Measurements from ENCODE around the gene BCL2L15.

BCL2L15 gene

DNA sequence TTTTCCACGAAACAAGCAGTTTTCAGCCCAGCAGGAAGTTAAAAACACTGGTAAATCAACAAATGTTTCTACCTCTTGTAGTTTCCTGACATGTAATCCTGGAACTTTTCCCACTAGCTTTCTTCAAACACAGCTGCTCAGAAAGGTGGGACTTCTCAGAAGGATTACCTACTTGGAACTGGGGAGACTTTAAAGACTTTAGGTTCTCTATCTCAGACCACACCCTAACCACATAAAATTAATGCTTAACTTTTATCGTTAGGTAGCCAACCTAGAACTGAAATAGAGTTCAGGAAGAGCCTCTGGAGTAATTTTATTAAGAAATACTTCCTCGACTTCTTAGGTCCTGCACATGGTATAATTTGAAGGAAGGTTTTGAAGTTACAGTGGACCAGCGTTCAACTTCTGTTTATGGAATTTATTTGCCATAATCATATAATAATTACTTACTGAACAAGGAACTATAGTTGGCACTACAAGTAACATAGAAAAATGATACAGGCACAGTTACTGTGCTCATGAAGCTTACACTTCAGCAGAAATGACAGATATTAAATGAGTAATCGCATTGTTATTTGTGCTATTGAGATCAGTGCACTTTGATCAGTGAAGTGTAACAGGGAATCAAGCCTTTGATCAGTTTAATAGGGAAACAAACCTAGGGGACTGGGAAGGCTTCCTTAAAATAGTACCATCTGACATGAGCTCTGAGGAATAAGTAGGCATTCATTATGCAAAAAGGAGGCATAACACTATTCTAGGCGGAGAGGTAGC is at the start of gene BCL2L15:
BCL2L15 (minus strand) TSS at position 180 of the 774 bp plus-strand sequence. CDS start 206 bp downstream, outside the sequence.
- DNase-seq = no peak

DNA sequence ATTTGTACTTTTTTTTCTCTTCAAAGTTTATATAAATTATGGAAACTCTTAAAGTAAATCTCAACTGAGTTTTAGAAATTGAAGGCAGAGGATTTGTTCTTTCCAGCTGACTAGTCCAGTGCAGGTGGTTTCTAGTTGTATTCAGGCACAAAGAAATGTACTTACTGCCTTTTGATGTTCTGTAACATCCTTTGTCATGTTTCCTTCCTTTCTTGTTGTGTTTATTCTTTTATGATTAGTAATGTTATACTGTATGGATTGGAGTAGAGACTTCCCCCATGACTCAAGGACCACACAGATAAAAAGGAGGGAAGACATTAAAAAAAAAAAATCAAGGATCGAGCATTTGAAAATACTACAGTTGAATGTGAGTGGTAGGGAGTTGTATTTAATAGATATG is 49.8 kb upstream of the BCL2L15 start:
- no peak for DNase-seq

DNA sequence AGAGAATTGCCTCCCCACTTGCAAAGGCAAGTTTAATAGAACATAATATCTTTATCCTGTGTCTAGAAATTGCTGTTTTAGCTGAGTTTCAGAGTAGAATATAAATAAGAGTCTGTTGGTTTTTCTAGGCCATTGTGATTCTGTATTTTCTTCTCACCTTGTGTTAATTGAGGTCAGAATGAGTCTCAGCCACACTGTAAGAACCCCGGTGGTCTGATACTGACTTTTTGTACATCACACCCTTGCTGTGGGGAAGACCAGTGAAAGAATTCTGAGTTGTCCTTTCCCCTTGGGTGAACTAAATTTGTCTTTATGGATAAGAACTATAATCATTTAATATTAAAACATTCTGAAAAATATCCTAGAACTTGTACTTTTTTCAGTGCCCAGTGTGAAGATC is 48.6 kb upstream of the BCL2L15 start:
- no peak for DNase-seq

DNA sequence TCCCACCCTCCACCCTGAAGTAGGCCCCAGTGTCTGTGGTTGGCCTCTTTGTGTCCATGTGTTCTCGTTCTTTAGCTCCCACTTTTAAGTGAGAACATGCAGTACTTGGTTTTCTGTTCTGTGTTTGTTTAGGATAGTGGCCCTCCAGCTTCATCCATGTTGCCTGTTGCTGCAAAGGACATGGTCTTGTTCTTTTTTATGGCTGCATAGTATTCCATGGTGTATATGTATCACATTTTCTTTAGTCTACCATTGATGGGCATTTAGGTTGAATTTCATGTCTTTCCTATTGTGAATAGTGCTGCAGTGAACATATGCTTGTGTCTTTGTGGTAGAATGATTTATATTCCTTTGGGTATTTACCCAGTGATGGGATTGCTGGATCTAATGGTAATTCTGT is 47.8 kb upstream of the BCL2L15 start:
- DNase-seq = no peak

DNA sequence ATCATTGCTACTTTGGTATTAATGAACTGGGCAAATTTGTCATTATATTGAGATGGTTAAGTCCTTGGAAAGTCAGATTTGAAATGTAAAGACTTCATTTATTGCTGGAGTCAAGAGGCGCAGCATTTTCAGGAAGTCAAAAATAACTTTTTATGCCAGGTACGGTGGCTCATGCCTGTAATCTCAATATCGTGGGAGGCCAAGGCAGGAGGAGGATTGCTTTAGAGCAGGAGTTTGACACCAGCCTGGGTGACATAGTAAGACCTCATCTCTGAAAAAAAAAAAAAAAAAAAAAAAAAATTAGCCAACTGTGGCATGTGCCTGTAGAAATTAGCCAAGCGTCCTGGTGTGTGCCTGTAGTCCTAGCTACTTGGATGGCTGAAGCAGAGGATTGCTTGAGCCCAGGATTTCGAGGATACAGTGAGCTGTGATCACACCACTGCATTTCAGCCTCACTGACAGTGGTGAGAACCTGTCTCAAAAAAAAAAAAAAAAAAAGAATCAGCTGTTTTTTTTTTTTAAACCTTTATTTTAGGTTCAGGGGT is 47.2 kb upstream of the BCL2L15 start:
- no peak for DNase-seq

DNA sequence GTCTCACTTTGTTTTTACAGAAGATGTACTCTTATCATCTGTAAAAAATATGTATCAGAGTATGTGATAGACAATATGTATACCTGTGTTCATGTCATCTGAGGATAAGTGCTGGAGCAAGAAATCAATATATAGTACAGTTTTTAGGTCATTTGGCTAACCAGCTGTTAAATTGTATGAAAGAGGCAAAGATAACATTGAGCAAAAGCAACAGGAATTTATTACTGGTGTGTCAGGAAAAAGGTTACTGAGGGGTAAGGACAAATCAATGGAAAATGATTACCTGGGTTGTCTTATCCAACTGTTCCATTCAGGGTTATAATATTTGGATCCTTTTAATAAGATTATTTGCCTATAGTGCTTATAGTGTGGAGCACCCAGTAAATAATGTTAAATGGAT is 46.6 kb upstream of the BCL2L15 start:
- no peak for DNase-seq

DNA sequence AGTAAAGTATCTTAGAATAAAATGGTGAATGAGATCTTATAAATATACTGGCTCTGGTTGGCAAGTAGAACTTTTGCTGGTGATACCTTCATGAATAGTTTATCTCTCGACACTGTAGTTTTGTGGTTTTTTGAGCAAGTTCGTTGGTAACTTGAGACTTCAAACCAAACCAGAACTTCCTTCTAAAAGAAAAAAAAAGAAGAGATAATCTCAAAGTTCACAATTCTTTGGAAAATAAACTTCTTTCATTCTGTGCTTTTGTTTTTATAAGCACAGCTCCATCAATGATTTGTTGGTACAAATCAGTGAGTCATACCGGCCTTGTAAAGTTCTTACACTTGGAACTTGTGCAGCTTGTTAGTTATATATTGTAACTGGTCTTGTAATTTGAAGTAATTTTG is 44.1 kb upstream of the BCL2L15 start:
- no peak for DNase-seq

DNA sequence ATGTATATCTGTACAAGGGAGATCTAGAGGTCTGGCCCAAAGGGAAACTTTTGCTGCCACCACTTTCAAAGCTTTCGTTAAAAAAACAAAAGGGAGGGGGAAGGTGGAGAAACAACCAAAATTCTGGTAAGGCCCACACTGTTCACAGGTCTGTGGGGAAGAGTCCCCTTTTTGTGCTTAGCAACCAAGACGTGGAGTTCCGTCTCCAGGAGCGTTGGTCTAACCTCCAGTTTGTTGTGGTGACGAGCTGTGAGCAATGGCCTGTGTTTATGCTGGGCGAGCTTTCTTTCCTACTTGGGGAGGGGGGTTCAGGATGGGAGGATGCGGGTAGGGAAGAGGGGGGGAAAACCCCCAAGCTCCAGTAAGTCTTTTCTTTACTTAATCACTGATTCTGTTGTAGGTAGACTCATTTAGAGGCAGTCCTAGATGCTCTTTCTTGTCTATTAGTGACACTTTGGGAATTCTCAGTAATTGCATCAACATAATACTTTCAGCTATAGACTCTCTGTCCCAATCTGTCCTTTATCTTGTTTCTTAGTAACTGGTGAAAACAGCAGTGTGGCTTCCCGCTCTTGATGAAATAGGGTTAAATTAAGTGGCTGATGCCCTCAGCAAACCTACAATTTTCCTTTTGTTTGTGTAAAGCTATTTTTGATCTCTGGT is 43.2 kb upstream of the BCL2L15 start:
- peak; percentile 27 to 57 for DNase-seq

DNA sequence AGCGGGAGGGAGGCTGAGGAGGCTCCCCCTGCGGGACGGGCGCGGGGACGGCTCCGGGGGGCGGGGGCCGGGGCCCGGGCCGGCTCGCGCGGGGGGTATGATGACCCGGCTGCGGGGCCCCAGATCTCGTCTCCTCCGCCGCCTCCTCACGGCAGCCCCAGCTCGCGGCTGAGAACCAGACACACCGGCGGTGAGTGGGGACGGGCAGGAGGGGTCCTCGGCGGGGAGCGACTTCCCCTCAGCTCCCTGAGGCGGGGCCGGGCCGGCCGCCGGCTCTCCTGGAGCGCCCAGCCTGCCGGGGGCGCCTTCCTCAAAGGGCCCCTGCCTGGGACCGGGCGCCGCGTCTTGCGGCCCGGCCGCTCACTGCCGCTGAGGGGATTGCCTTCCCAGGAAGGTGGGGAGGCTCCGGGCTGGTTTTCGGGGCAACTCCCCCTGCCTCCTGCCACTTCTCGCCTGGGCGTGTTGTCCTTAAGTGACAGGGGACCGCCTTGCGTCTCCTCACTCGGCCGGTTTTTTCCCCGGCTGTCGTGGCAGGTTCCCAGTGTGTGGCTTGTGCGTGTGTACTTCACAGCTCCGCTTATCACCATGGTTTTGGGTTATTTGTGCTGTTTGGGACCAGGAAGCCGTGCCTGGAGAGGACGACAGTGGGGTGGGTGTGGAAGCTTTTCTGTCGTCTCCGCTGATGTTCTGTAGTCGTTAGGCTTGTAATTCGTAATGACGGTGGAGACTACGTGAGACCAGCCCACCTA is 42.5 kb upstream of the BCL2L15 start:
- DNase-seq = peak; percentile 44 to 51

DNA sequence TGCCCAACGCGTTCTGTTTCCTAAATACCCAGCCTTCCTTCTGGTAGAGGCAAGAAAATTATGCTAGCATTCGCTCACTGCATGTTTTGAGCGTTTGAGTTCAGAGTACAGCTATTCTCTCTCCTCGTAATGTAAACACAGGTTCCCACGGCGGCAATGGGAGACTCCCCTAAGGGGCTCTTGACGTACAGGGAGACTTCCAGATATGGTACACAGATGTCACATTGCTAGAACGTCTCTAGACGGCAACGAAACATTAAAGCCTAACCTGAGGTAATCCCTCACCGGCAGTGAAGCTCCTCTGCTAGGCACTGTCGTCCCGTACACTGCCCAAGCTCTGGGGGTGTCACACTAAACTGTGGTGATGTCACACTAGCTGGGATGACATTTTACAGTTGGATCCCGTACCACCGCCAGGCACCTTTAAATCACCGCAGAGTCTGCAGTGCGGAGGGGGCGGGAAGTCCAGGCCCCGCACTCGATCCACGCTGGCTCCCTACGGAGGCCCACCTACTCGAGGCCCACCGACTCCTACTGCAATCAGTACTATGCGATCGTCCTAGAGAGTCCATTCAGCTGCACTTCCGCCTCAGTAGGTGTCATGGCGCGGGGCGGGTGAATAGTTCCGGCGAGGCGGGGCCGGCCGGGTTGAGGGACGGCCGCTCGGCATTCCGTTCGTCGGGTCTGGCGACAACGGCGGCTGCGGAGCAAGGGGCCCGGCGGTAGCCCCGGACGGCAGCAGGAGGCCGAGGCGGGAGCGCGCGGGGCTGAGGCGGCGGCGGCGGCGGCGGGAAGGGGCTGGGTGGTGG is 41.8 kb upstream of the BCL2L15 start, which contains the start of gene HIPK1:
HIPK1 (plus strand) TSS at position 384 of the 809 bp plus-strand sequence.
- DNase-seq = peak; percentile 88 to 90

DNA sequence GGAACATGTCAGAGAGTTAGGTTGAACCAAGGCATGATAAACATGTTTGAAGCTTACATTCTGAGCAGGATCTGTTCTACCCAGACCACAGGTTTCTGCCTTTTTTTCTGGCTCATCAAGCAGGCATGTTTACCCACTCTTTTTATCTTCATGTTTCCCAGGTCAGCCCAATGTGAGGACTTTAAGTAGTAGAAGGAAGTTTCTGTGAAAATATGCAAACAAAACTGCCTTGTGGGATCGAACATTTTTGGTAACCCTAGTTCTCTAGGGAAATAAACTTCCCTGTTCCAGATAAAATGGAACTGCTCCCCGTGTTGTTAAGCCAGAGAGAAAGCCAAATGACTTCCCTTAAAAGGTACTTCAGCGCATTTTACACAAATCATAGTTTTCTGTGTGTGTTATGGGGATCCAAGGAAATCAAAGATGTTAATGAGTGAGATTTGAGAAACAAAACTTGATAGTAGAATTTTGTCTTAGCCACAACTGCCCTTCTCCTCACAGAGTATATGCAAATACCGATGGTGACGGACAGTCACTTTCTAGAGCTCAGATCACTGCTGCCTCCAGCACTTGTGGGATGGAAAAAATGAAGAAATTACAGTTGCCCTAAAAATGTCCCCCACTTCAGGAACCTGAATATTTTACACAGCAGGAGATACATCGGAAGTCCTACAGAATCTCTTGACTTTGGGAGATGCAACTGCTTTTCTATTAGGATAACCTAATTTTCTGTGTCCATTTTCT is 41.0 kb upstream of the BCL2L15 start:
- no peak for DNase-seq

DNA sequence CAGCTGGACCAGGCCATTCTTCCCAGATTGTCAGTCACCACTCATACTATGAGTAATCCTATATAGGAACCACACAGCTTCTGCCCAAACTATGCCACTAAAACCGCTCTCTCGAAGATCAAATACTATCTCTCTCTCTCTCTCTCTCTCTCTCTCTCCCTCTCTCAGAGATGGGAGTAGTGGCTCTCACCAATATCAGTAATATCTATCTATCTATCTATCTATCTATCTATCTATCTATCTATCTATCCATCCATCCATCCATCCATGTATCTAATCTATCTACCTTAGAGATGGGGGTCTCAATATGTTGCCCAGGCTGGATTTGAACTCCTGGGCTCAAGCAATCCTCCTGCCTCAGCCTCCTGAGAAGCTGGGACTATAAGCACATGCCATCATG is 37.1 kb upstream of the BCL2L15 start:
- no peak for DNase-seq

DNA sequence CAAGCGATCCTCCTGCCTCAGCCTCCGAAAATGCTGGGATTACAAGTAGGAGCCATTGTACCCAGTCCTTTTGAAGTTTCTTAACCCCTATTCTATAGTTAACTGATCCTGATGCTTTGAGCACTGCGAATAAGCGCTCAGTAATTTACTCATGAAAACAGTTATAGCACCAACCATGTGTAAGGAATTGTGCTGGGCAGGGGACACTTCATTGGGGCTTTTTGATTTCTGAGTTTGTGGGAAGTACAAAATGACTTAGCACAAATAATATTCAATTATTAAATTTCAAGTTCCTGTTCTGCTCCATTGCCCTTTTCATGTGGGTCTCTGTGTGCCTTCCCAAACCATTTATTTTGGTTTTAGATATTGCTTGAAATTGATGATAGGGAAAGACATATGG is 35.6 kb upstream of the BCL2L15 start:
- DNase-seq = no peak

DNA sequence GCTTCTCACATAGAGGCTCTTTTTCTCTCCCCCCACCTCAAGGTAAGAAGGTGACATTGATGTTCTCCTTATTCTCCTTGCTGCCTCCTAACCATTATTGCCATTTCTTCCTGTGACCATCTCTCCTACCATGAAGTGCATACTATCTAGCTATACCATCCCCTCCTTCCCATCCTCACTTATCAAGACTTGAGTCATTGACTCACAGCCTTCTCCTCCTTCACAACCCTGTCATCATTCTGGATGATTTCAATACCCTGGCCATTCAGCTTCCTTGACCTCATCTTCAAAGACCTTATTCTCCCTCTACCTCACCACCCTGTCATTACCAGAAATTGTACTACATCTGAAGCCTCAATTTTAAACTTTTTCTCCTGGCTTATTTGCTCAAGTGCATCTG is 30.9 kb upstream of the BCL2L15 start:
- no peak for DNase-seq

DNA sequence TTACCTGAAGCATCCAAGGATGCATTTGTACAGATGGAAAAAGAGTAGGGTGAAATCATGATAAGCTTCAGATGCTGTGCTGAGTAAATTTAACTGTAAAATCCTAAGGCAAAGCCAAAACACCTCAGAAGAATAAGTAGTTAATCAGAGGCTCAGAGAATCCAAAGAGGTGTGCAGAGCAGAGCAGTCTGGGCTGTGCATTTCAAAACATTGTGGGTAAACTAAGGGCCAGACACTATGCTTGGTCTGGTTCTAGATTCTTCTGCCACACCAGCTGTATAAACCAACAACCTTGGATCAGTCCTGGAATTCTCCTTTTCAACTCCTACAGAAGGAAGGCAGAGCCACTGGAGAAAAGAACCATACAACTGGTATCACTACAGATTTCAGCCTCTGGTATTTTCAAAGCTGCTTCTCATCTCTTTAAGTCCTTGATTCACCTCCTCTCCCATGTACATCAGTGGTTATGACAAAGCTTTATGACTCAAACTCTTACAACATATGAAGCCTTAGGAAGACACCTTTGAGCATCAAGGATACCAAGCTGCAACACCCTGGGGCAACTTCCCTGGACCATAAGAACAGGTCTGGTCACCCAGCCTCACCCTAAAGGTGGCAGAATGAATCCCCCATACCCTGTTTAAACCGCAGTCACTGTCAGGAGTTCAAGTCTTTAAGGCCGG is 30.2 kb upstream of the BCL2L15 start:
- no peak for DNase-seq

DNA sequence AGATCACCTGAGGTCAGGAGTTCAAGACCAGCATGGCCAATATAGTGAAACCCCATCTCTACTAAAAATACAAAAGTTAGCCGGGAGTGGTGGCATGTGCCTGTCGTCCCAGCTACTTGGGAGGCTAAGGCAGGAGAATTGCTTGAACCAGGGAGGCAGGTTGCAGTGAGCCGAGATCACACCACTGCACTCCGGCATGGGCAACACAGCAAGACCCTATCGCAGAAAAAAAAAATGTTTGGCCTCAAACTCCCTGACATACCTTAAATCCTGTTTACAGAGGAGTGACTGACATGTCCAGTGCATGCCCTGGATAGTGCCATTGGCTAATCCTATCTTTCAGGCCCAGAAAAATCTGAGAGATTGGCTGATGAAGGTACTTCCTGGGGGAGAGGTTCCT is 29.6 kb upstream of the BCL2L15 start:
- DNase-seq = no peak

DNA sequence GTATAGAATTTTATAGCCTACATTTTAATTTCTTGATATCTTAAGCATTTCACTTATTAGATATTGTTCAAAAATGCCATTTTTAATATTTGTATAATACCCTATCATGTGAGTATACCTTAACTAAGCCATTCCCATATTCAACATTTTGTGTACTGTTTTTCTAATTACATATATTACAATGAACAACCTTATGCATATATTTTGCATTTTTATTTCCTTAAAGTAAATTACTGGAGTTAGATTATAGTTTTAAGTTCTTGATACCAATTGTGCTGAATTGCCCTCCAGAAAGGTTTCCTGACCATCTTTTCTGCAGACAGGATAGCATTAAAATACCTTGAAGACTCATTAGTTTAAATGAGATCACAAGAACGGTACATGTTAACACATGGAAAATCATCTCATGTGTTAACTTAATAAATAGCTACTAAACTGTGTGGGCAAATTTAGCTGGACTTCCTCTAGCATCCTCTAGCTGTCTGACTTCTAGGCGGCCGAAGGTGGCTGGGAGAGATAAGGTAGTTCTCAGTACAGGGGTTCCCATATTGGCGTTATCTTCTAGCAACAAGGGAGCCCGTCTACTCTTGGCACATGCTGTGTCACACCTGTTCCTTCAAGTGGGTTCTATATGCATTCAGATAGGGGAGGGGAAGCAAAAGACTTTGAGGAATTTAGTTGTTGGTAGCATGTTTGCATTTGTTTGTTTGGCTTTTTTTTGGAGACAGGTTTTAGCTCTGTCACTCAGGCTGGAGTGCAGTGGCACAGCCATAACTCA is 26.7 kb upstream of the BCL2L15 start:
- DNase-seq = no peak

DNA sequence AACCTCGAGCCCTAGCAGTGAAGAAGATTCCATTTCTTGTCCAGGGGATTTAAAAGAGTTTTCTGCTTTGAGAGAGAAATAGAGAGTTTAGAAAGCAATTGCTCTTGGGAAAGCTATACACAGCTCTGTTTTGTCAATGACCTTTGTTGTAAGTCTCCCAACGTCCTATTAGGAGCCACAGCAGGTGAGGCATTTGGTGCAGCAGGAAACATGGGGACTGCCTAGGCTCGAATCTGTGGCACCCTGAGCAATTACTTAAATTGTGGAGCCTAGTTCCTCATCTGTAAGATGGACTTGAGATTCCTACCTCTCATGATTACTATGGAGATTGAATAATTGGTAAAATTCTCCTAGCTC is 25.9 kb upstream of the BCL2L15 start:
- no peak for DNase-seq

DNA sequence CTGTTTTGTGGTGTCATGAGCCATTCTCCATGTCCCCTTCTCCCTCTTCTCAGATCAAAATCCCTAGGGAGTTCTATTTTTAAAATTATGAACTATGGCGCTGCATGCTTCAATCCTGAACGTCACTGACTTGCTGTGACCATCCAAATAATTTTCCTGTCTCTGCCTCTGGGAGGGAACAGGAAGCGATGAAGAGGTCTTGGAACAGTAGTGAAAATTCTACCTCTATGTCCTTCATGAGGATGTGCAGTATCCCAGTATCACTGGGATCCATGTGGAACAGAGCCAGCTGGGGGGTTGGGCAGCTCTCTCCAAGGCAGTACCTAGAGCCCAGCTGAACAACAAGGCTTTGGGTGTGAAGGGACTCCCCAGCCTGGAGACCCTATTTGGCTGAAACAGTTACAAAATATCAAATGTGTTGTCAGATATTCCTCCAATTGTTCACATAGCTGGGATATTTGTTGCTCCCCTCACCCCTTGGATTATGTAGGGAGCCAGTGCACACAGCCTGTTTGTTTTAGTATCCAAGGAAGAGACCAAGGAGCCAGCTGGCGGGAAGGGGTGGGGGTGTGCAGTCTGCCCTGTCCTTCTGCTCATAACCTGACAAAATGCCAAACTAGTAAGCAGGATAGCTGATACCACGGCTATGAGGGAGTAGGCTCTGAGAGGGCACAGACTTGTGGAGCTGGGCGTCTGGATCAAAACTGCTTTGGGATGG is 25.4 kb upstream of the BCL2L15 start:
- DNase-seq = no peak

DNA sequence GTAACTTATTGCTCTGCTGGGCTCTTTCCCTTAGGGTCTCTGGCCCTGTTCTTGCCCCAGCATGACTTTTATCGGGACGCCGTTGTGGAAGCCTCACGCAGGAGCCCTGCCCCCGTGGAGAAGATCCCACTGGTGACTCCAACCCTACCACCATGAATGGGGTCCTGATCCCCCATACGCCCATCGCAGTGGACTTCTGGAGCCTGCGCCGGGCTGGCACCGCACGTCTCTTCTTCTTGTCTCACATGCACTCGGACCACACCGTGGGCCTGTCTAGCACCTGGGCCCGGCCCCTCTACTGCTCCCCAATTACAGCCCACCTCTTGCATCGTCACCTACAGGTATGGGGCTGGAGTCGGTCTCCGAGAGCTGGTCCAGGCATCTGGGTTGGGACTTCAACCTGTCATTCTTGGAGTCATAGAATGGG is 18.1 kb upstream of the BCL2L15 start:
- peak in 1 of 2 experiments; percentile 24 for DNase-seq

Measured in stimulated activated CD4-positive, alpha-beta T cell treated with anti-CD3 and anti-CD28 coated beads, Interleukin-4, amount 100 ng/mL, for 4 hours (primary cell).